Stimulated activated naive CD8-positive, alpha-beta T cell treated with anti-CD3 and anti-CD28 coated beads, Interleukin-15, Interleukin-2, amounts not matched to agents 100 ng/mL and 50 ng/mL, for 24 hours (primary cell): Measurements from ENCODE around the gene C10orf90.

Experiments used
- H3K27ac Mint-ChIP-seq: one replicate; pipeline ENCODE4 v1.8.0; 2021; ENCODE audit warnings: mild to moderate bottlenecking, mixed read lengths
- H3K27me3 Mint-ChIP-seq: one replicate; pipeline ENCODE4 v1.8.0; 2021; ENCODE audit warnings: mixed read lengths
- H3K36me3 Mint-ChIP-seq: one replicate; pipeline ENCODE4 v1.8.0; 2021; ENCODE audit warnings: low read depth, mixed read lengths
- H3K4me1 Mint-ChIP-seq: one replicate; pipeline ENCODE4 v1.8.0; 2021; ENCODE audit warnings: low read depth, mixed read lengths
- H3K4me3 Mint-ChIP-seq: one replicate; pipeline ENCODE4 v1.8.0; 2021; ENCODE audit warnings: mild to moderate bottlenecking, mixed read lengths
- H3K9me3 Mint-ChIP-seq: one replicate; pipeline ENCODE4 v1.8.0; 2021; ENCODE audit warnings: mixed read lengths

The C10orf90 gene

DNA sequence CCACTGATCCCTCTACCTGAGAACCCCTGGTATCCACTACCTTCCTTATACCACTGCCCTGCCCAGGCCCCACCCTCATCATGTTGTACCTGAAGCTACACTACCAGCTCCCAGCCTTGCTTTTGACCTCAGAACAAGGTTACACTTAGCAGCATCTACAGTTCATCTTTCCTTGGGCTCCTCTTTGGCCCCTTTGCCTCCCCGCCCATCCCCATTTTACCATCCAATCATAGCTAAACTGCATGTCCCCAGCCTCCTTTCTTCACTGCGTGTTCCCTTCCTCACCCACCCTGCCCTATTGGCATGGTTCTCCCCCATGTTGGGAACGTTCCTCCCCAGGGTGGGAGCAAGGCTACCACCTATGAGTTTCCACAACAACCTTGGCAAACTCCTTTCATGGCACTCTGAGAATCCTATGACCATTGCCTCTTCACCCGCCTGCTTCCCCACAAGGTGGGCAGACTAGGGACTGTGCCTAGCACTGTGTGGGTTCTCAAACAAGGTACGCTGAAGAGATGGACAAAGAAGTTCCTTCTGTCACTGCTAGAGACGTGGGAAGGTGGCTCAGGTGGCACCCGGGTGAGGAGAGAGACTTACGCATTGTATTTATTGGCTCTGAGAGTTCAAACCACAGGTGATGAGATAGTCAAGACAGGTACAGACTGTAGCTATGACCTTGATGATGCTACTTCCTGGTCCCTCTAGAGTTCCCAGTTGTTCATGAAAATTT is 215.3 kb downstream of the C10orf90 start:
- no peaks in the 10 kb centered on the region for H3K4me1 Mint-ChIP-seq
- no peak overlapping the region for H3K4me3 Mint-ChIP-seq
- no peak overlapping the region for H3K27ac Mint-ChIP-seq
- H3K36me3 Mint-ChIP-seq = no peaks in the 10 kb centered on the region
- no peaks in the 10 kb centered on the region for H3K27me3 Mint-ChIP-seq
- peaks cover 4% of the 10 kb centered on the region for H3K9me3 Mint-ChIP-seq

- H3K27me3 Mint-ChIP-seq = no peaks in the 10 kb centered on the region
Measured at GRCh38 chr10:126454045-126454751, 216.3 kb downstream of the C10orf90 start.

GRCh38 chr10:126452245-126452644 is 218.2 kb downstream of the C10orf90 start:
- H3K36me3 Mint-ChIP-seq = no peaks in the 10 kb centered on the region
- no peak overlapping the region for H3K27ac Mint-ChIP-seq
- H3K4me3 Mint-ChIP-seq = no peak overlapping the region
- no peaks in the 10 kb centered on the region for H3K4me1 Mint-ChIP-seq
- no peaks in the 10 kb centered on the region for H3K27me3 Mint-ChIP-seq
- H3K9me3 Mint-ChIP-seq = peaks cover 4% of the 10 kb centered on the region

More at GRCh38 chr10:126454045-126454751, 216.3 kb downstream of the C10orf90 start:
- no peaks in the 10 kb centered on the region for H3K4me1 Mint-ChIP-seq
- no peaks in the 10 kb centered on the region for H3K36me3 Mint-ChIP-seq
- H3K27ac Mint-ChIP-seq = no peak overlapping the region
- H3K9me3 Mint-ChIP-seq = peaks cover 4% of the 10 kb centered on the region
- no peak overlapping the region for H3K4me3 Mint-ChIP-seq

DNA sequence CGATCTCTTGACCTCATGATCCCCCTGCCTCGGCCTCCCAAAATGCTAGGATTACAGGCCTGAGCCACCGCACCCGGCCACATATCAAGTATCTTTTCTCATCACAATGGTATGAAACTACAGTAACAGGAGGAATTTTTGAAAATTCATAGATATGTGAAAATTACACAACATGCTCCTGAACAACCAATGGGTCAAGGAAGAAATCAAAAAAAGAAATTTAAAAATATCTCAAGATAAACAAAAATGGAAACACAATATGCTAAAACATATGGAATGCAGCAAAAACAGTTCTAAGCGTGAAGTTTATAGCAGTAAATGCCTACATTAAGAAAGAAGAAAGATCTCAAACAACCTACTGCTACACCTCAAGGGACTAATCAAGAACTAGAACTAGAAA is 222.4 kb downstream of the C10orf90 start:
- H3K9me3 Mint-ChIP-seq = peaks cover 2% of the 10 kb centered on the region
- no peak overlapping the region for H3K4me3 Mint-ChIP-seq
- H3K4me1 Mint-ChIP-seq = no peaks in the 10 kb centered on the region
- H3K36me3 Mint-ChIP-seq = no peaks in the 10 kb centered on the region
- no peak overlapping the region for H3K27ac Mint-ChIP-seq
- H3K27me3 Mint-ChIP-seq = no peaks in the 10 kb centered on the region

- Mint-ChIP-seq H3K36me3 (no peaks in the 10 kb centered on the region), H3K9me3 (no peaks in the 10 kb centered on the region), H3K27me3 (peaks cover 14% of the 10 kb centered on the region), H3K4me3 (no peak overlapping the region), H3K27ac (no peak overlapping the region), H3K4me1 (no peaks in the 10 kb centered on the region)
Measured at GRCh38 chr10:126439942-126440341, 230.6 kb downstream of the C10orf90 start.

DNA sequence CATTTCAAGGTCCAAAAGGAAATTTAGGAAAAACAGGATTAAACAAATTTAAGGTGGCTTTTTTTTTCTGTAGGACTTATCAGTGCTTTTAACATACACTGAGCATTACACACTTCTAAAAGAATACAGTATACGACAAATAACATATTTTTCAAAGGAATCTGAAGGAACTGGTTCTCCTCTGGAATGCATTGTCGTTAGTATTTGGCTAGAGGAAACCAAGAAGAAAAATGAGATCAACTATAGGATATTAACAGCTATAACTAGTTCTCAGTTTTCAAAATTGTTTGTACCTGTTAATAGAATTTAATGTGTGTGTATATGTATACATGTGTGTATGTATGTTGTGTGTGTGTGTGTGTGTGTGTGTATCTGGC is 232.1 kb downstream of the C10orf90 start:
- Mint-ChIP-seq H3K27ac (no peak overlapping the region), H3K4me1 (no peaks in the 10 kb centered on the region), H3K4me3 (no peak overlapping the region), H3K9me3 (no peaks in the 10 kb centered on the region), H3K36me3 (no peaks in the 10 kb centered on the region), H3K27me3 (peaks cover 14% of the 10 kb centered on the region)

GRCh38 chr10:126437635-126438406 is 232.7 kb downstream of the C10orf90 start:
- H3K9me3 Mint-ChIP-seq = no peaks in the 10 kb centered on the region
- H3K27ac Mint-ChIP-seq = no peak overlapping the region
- peaks cover 13% of the 10 kb centered on the region for H3K27me3 Mint-ChIP-seq
- no peak overlapping the region for H3K4me3 Mint-ChIP-seq
- no peaks in the 10 kb centered on the region for H3K4me1 Mint-ChIP-seq
- no peaks in the 10 kb centered on the region for H3K36me3 Mint-ChIP-seq

- peaks cover 10% of the 10 kb centered on the region for H3K27me3 Mint-ChIP-seq
- no peak overlapping the region for H3K27ac Mint-ChIP-seq
- H3K4me3 Mint-ChIP-seq = no peak overlapping the region
- no peaks in the 10 kb centered on the region for H3K4me1 Mint-ChIP-seq
- H3K36me3 Mint-ChIP-seq = no peaks in the 10 kb centered on the region
- no peaks in the 10 kb centered on the region for H3K9me3 Mint-ChIP-seq
Measured at GRCh38 chr10:126434235-126434634, 236.3 kb downstream of the C10orf90 start.

DNA sequence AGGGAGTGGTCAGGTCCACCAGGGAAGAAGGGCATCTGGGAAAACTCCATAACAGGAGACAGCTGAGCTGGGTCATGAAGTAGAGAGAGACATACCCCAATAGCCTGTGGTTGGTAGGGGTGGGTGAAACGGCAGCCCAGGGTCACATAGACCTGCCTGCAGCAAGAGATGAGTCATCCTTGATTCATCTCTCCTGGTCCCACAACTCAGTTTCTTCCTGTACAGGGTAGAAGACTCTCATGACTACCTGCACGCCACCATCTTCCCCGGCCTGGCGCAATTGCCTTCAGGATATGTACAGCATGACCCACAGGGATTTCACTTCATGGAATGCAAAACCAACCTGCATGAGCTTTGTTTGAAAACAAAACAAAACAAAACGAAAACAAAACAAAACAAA is 237.1 kb downstream of the C10orf90 start:
- H3K9me3 Mint-ChIP-seq = no peaks in the 10 kb centered on the region
- H3K27ac Mint-ChIP-seq = no peak overlapping the region
- H3K36me3 Mint-ChIP-seq = no peaks in the 10 kb centered on the region
- peaks cover 10% of the 10 kb centered on the region for H3K27me3 Mint-ChIP-seq
- no peak overlapping the region for H3K4me3 Mint-ChIP-seq
- H3K4me1 Mint-ChIP-seq = no peaks in the 10 kb centered on the region

- H3K4me1 Mint-ChIP-seq = no peaks in the 10 kb centered on the region
- H3K27ac Mint-ChIP-seq = no peak overlapping the region
- no peaks in the 10 kb centered on the region for H3K36me3 Mint-ChIP-seq
- H3K9me3 Mint-ChIP-seq = no peaks in the 10 kb centered on the region
- H3K4me3 Mint-ChIP-seq = no peak overlapping the region
- H3K27me3 Mint-ChIP-seq = peaks cover 6% of the 10 kb centered on the region
Measured at GRCh38 chr10:126432507-126432906, 238.0 kb downstream of the C10orf90 start.

- Mint-ChIP-seq H3K36me3 (no peaks in the 10 kb centered on the region), H3K9me3 (no peaks in the 10 kb centered on the region), H3K27ac (no peak overlapping the region), H3K4me3 (no peak overlapping the region), H3K4me1 (no peaks in the 10 kb centered on the region), H3K27me3 (peaks cover under 1% of the 10 kb centered on the region)
Measured at GRCh38 chr10:126431816-126432215, 238.7 kb downstream of the C10orf90 start.

DNA sequence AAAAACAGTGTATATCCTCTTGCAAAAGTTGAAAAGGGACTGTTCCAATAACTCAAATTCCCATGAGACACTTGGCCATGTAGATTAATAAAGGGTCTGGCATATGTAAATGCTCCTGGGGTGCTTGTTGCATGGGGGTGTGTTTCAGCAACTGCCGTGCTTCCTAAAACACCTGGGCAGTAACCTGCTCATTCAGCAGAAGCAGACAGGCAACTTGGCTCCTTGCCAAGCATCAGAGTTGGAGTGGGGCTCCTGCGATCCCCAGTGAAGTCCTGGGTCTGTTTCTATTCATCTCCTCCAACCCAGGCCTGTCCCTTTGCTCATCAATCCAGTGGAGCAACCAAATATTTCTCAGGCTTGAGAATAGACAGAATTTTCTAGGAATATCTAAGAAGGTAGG is 240.0 kb downstream of the C10orf90 start:
- Mint-ChIP-seq H3K9me3 (peaks cover 4% of the 10 kb centered on the region), H3K4me1 (no peaks in the 10 kb centered on the region), H3K27me3 (no peaks in the 10 kb centered on the region), H3K36me3 (no peaks in the 10 kb centered on the region), H3K4me3 (no peak overlapping the region), H3K27ac (no peak overlapping the region)

DNA sequence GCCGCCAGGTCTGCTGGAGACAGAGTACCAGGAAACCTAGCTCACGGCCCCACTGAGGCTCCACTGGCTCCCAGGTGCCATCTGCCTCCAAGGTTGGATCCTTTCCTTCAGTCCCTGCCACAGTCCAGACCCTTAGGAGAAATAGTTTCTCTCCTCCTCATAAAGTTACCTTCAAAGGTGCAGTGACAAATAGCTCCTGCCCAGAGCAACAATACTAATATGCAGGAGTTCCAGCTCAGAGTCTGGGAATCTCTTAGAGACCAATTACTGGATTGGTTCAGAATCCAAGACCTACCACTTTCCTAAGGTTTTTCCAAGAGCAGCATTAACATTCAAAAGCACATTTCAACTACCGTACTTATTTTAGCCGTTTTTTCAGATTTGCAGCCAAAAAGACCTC is 241.2 kb downstream of the C10orf90 start:
- H3K4me1 Mint-ChIP-seq = no peaks in the 10 kb centered on the region
- peaks cover 11% of the 10 kb centered on the region for H3K9me3 Mint-ChIP-seq
- H3K27me3 Mint-ChIP-seq = peaks cover 2% of the 10 kb centered on the region
- H3K27ac Mint-ChIP-seq = no peak overlapping the region
- H3K4me3 Mint-ChIP-seq = no peak overlapping the region
- no peaks in the 10 kb centered on the region for H3K36me3 Mint-ChIP-seq

- Mint-ChIP-seq H3K4me3 (no peak overlapping the region), H3K9me3 (peaks cover 18% of the 10 kb centered on the region), H3K4me1 (no peaks in the 10 kb centered on the region), H3K27ac (no peak overlapping the region), H3K36me3 (no peaks in the 10 kb centered on the region), H3K27me3 (peaks cover 3% of the 10 kb centered on the region)
Measured at GRCh38 chr10:126425489-126426065, 244.9 kb downstream of the C10orf90 start.

GRCh38 chr10:126425032-126425431 is 245.5 kb downstream of the C10orf90 start:
- H3K36me3 Mint-ChIP-seq = no peaks in the 10 kb centered on the region
- H3K27me3 Mint-ChIP-seq = peaks cover 3% of the 10 kb centered on the region
- no peaks in the 10 kb centered on the region for H3K4me1 Mint-ChIP-seq
- H3K27ac Mint-ChIP-seq = no peak overlapping the region
- H3K9me3 Mint-ChIP-seq = peaks cover 18% of the 10 kb centered on the region
- H3K4me3 Mint-ChIP-seq = no peak overlapping the region
